Measurements from ENCODE around the gene SIL1.

DNA sequence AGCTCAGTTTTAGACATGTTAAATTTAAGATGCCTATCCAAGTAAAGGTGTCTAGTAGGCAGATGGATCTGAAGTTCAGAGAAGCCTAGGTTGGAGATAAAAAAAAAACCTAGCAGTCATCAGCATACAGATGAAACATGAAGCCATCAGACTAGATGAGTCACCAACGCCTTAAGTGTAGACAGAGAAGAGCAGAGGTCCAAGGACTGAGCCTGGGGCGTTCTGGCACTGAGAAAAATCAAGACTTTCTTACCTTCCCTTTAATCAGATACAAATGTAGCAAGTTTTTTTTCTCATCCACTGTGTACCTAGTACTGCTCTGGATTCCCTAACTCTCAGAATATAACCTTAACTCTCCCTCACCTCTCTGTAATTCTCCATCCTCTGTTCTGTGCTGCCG, 97.3 kb downstream of the SIL1 start:
- TF ChIP-seq, protein P1, sequence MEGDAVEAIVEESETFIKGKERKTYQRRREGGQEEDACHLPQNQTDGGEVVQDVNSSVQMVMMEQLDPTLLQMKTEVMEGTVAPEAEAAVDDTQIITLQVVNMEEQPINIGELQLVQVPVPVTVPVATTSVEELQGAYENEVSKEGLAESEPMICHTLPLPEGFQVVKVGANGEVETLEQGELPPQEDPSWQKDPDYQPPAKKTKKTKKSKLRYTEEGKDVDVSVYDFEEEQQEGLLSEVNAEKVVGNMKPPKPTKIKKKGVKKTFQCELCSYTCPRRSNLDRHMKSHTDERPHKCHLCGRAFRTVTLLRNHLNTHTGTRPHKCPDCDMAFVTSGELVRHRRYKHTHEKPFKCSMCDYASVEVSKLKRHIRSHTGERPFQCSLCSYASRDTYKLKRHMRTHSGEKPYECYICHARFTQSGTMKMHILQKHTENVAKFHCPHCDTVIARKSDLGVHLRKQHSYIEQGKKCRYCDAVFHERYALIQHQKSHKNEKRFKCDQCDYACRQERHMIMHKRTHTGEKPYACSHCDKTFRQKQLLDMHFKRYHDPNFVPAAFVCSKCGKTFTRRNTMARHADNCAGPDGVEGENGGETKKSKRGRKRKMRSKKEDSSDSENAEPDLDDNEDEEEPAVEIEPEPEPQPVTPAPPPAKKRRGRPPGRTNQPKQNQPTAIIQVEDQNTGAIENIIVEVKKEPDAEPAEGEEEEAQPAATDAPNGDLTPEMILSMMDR (conservative IDR thresholded peaks at IDR 0.05), result no peak
- TF ChIP-seq EZH2 (IDR thresholded peaks at IDR 0.05; ENCODE audit: low read depth), result no peak
